ENCODE measurements around the gene IPPK.
"Not testable (repeated sequence)": the region's sequence is repeated elsewhere in the genome, so short reads cannot be mapped to it uniquely, and the experiment has no call there.

Gene IPPK

GRCh38 chr9:92590377-92590776 is 79.6 kb downstream of the IPPK start:
- Histone ChIP-seq H3K27me3 (ENCODE audit: low read depth) (no peaks in the 10 kb centered on the region), H3K4me1 (no peaks in the 10 kb centered on the region), H3K36me3 (replicated peaks) (no peaks in the 10 kb centered on the region), H3K4me3 (no peak overlapping the region), H3K9me3 (no peaks in the 10 kb centered on the region)
- in situ Hi-C loops (cut with MboI; ENCODE audit: low sequenced_read_pairs): no loop called here
- DNase-seq (ENCODE audit: low spot score in 2 of 2): no peak

- Histone ChIP-seq H3K27me3 (ENCODE audit: low read depth) (no peaks in the 10 kb centered on the region), H3K4me1 (no peaks in the 10 kb centered on the region), H3K4me3 (no peak overlapping the region), H3K36me3 (replicated peaks) (no peaks in the 10 kb centered on the region), H3K9me3 (no peaks in the 10 kb centered on the region)
- DNase-seq (ENCODE audit: low spot score in 2 of 2): no peak
- in situ Hi-C loops (cut with MboI; ENCODE audit: low sequenced_read_pairs): no loop called here
These were observed 80.0 kb downstream of the IPPK start for GRCh38 chr9:92589923-92590322.

- no peaks in the 10 kb centered on the region for H3K9me3 ChIP-seq
- H3K27me3 ChIP-seq (ENCODE audit: low read depth): no peaks in the 10 kb centered on the region
- no peak overlapping the region for H3K4me3 ChIP-seq
- no peak for DNase-seq (ENCODE audit: low spot score in 2 of 2)
- in situ Hi-C loops (cut with MboI; ENCODE audit: low sequenced_read_pairs): no loop called here
- H3K36me3 ChIP-seq (replicated peaks): no peaks in the 10 kb centered on the region
- no peaks in the 10 kb centered on the region for H3K4me1 ChIP-seq
These were observed 93.8 kb downstream of the IPPK start for GRCh38 chr9:92576175-92576574.

- H3K4me1 ChIP-seq; H3K27me3 ChIP-seq (ENCODE audit: low read depth); H3K4me3 ChIP-seq; in situ Hi-C loops (cut with MboI; ENCODE audit: low sequenced_read_pairs); H3K36me3 ChIP-seq (replicated peaks); DNase-seq (ENCODE audit: low spot score in 2 of 2); H3K9me3 ChIP-seq: not testable (repeated sequence)
These were observed 96.3 kb downstream of the IPPK start for GRCh38 chr9:92573612-92574011.

- H3K4me3 ChIP-seq; H3K4me1 ChIP-seq; in situ Hi-C loops (cut with MboI; ENCODE audit: low sequenced_read_pairs); H3K27me3 ChIP-seq (ENCODE audit: low read depth); H3K36me3 ChIP-seq (replicated peaks); H3K9me3 ChIP-seq; DNase-seq (ENCODE audit: low spot score in 2 of 2): not testable (repeated sequence)
These were observed 98.1 kb downstream of the IPPK start for GRCh38 chr9:92571871-92572270.

- in situ Hi-C loops (cut with MboI; ENCODE audit: low sequenced_read_pairs): no loop called here
- H3K4me3 ChIP-seq: no peak overlapping the region
- DNase-seq (ENCODE audit: low spot score in 2 of 2): no peak
- no peaks in the 10 kb centered on the region for H3K27me3 ChIP-seq (ENCODE audit: low read depth)
- no peaks in the 10 kb centered on the region for H3K9me3 ChIP-seq
- H3K4me1 ChIP-seq: no peaks in the 10 kb centered on the region
- H3K36me3 ChIP-seq (replicated peaks): no peaks in the 10 kb centered on the region
These were observed 104.9 kb downstream of the IPPK start for GRCh38 chr9:92564982-92565381.

GRCh38 chr9:92564504-92564903 is 105.4 kb downstream of the IPPK start:
- Histone ChIP-seq H3K4me1 (no peaks in the 10 kb centered on the region), H3K9me3 (no peaks in the 10 kb centered on the region), H3K27me3 (ENCODE audit: low read depth) (no peaks in the 10 kb centered on the region), H3K36me3 (replicated peaks) (no peaks in the 10 kb centered on the region), H3K4me3 (no peak overlapping the region)
- no peak for DNase-seq (ENCODE audit: low spot score in 2 of 2)
- in situ Hi-C loops (cut with MboI; ENCODE audit: low sequenced_read_pairs): no loop called here

Measured in HAP-1 (cell line).